ENCODE measurements around the gene LY6G6F.
A peak's percentile ranks its signal among the peaks of the same experiment; 100 is the strongest.
"Not testable (repeated sequence)": the region's sequence is repeated elsewhere in the genome, so short reads cannot be mapped to it uniquely, and the experiment has no call there.

Gene LY6G6F

DNA sequence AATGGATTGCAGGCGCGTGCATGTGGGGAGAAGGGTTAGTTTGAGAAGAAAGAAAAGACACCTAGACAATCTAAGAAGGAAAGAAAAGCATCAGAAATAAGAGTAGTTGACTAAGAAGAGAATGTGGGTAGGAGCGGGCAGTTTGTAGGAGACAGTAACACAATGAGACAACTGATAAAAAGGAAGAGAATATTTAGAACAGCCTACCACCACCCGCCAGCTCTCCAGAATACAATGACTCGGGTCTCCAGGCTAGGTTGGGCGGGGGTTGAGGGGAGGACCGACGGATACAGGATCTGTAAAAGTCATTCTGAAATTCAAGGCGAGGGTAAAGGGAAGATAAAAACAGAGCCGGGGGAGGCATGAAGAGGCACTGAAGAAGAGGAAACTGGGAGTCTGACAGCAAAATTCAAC lies 4.3 kb upstream of the LY6G6F start:
- H3K27me3 ChIP-seq (ENCODE audit: control insufficient read depth in 5 of 5, insufficient read depth in 4 of 5, low read length in 5 of 5), result no peaks in the 10 kb centered on the region
- peaks cover 6 to 35% (median 24%) of the 10 kb centered on the region in 5 donors for H3K4me1 ChIP-seq (ENCODE audit: control insufficient read depth in 5 of 5, insufficient read depth in 5 of 5, low read length in 5 of 5)
- peaks cover 2 to 24% (median 12%) of the 10 kb centered on the region in 5 donors for H3K36me3 ChIP-seq (ENCODE audit: control insufficient read depth in 5 of 5, insufficient read depth in 5 of 5, low read length in 5 of 5)
- H3K9me3 ChIP-seq (ENCODE audit: control insufficient read depth in 5 of 5, low read length in 5 of 5), result no peaks in the 10 kb centered on the region
- H3K9ac ChIP-seq (ENCODE audit: low read length in 5 of 5), result peak overlapping the region; percentile 90 to 97 (median 96)
- H3K4me3 ChIP-seq (ENCODE audit: low read depth in 1 of 5, low read length in 5 of 5), result peak overlapping the region; percentile 89 to 98 (median 94)
- peak overlapping the region; percentile 97 for H3K27ac ChIP-seq (ENCODE audit: low read depth, low read length)

DNA sequence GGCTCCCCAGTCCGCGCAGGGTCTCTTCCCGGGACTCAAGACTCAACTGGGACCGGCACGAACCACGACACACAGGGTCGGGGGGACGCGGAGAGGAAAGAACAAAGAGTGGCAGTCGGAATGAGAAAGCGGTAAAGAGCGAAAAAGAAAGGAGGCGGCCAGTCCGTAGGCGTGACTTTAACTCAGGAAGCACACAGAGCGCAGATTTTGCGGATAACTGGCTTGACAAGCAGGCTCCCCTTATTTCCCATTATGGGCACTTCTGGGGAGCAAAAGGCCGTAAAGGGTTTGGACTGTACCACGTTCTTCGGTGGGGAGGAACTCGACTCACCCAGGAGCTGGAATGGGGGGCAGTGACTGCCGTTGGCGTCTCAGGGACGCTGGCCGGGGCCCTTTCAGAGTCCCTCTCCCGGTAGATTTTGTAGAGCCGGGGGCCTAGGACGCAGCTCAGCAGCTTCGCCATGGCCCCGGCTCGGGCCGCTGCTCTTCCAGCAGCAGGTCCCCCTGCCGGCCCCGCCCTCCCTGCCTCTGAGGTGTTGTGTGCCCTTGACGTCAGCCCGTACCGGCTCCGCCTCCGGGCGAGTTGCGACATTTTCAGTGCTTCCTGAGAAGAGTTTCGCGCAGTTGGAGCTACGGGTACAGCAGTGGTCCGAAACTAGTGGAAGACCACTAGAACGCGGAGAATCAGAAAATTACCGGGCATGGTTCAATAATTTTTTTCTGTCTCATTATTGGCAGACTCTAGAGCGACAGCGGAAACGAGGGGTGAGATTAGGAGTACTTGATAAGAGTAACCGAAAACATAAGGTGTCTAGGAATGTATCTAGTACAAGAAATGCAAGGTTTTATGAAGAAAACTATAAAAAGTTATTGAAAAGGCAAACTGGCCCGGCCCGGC lies 3.6 kb upstream of the LY6G6F start, which contains the start of gene ABHD16A:
Gene ABHD16A (minus strand): TSS at position 506 of the 898 bp plus-strand sequence. CDS start 43 bp downstream, at position 463.
- Histone ChIP-seq H3K4me1 (ENCODE audit: control insufficient read depth in 5 of 5, insufficient read depth in 5 of 5, low read length in 5 of 5) (peaks cover 6 to 31% (median 24%) of the 10 kb centered on the region in 5 donors), H3K4me3 (ENCODE audit: low read depth in 1 of 5, low read length in 5 of 5) (peak within 1 kb of the TSS; percentile 89 to 98 (median 94)), H3K27ac (ENCODE audit: low read depth, low read length) (peak within 1 kb of the TSS; percentile 97), H3K9me3 (ENCODE audit: control insufficient read depth in 5 of 5, low read length in 5 of 5) (no peaks in the 10 kb centered on the region), H3K27me3 (ENCODE audit: control insufficient read depth in 5 of 5, insufficient read depth in 4 of 5, low read length in 5 of 5) (no peaks in the 10 kb centered on the region), H3K36me3 (ENCODE audit: control insufficient read depth in 5 of 5, insufficient read depth in 5 of 5, low read length in 5 of 5) (peaks cover 0 to 19% (median 12%) of the 10 kb centered on the region in 5 donors), H3K9ac (ENCODE audit: low read length in 5 of 5) (peak within 1 kb of the TSS; percentile 90 to 97 (median 96))

DNA sequence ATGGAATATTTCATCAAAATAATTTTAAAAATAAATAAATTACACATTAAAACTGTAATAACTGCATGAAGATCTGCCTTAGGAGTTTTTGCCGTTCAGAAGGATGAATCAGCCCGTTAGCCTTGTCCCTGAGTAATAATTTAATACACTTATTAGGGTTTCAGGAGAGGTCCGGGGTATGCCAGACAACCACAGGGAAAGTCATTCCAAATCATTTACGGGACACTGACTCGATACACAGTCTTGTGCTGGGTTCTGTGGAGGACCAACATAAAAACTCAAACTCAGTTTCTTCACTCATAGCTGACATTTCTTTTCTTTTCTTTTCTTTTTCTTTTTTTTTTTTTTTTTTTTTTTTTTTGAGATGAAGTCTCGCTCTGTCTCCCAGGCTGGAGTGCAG lies 735 bp upstream of the LY6G6F start:
- Histone ChIP-seq H3K4me1 (ENCODE audit: control insufficient read depth in 5 of 5, insufficient read depth in 5 of 5, low read length in 5 of 5) (peaks cover 6 to 32% (median 23%) of the 10 kb centered on the region in 5 donors), H3K4me3 (ENCODE audit: low read depth in 1 of 5, low read length in 5 of 5) (no peak overlapping the region), H3K9ac (ENCODE audit: low read length in 5 of 5) (no peak overlapping the region), H3K27ac (ENCODE audit: low read depth, low read length) (no peak overlapping the region), H3K9me3 (ENCODE audit: control insufficient read depth in 5 of 5, low read length in 5 of 5) (no peaks in the 10 kb centered on the region), H3K36me3 (ENCODE audit: control insufficient read depth in 5 of 5, insufficient read depth in 5 of 5, low read length in 5 of 5) (peaks cover 0 to 3% (median 0%) of the 10 kb centered on the region in 5 donors), H3K27me3 (ENCODE audit: control insufficient read depth in 5 of 5, insufficient read depth in 4 of 5, low read length in 5 of 5) (peaks cover 0 to 4% (median 4%) of the 10 kb centered on the region in 5 donors)

DNA sequence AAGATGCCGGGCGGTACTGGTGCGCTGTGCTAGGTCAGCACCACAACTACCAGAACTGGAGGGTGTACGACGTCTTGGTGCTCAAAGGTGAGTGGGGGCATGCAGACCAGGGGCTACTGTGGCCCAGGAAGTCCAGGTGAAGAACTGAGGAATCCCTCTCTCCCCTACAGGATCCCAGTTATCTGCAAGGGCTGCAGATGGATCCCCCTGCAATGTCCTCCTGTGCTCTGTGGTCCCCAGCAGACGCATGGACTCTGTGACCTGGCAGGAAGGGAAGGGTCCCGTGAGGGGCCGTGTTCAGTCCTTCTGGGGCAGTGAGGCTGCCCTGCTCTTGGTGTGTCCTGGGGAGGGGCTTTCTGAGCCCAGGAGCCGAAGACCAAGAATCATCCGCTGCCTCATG lies 1.0 kb downstream of the LY6G6F start:
- Histone ChIP-seq H3K27me3 (ENCODE audit: control insufficient read depth in 5 of 5, insufficient read depth in 4 of 5, low read length in 5 of 5) (peaks cover 0 to 4% (median 4%) of the 10 kb centered on the region in 5 donors), H3K4me1 (ENCODE audit: control insufficient read depth in 5 of 5, insufficient read depth in 5 of 5, low read length in 5 of 5) (peaks cover 0 to 18% (median 12%) of the 10 kb centered on the region in 5 donors), H3K36me3 (ENCODE audit: control insufficient read depth in 5 of 5, insufficient read depth in 5 of 5, low read length in 5 of 5) (no peaks in the 10 kb centered on the region), H3K27ac (ENCODE audit: low read depth, low read length) (no peak overlapping the region), H3K4me3 (ENCODE audit: low read depth in 1 of 5, low read length in 5 of 5) (no peak overlapping the region), H3K9ac (ENCODE audit: low read length in 5 of 5) (no peak overlapping the region), H3K9me3 (ENCODE audit: control insufficient read depth in 5 of 5, low read length in 5 of 5) (no peaks in the 10 kb centered on the region)

DNA sequence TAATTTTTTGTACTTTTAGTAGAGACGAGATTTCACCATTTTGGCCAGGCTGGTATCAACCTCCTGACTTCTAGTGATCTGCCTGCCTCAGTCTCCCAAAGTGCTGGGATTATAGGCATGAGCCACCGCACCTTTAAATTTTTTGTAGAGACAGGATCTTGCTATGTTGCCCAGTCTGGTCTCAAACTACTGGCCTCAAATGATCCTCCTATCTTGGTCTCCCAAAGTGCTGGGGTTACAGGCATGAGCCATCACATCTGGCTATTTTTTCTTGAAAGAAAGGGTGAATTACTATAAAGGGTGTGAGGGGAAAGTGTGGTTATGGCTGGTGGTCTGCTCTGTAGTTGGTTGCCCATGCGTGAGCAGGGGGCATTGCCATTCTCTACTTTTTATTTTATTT lies 1.6 kb downstream of the LY6G6F start:
- no peak overlapping the region for H3K27ac ChIP-seq (ENCODE audit: low read depth, low read length)

DNA sequence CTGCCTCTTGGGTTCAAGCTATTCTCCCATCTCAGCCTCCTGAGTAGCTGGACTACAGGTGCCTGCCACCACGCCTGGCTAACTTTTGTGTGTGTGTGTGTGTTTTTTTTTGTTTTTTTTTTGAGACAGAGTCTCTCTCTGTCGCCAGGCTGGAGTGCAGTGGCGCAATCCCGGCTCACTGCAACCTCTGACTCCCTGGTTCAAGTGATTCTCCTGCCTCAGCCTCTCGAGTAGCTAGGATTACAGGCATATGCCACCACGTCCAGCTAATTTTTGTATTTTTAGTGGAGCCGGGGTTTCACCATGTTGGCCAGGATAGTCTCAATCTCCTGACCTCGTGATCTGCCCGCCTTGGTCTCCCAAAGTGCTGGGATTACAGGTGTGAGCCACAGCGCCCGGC lies 2.5 kb downstream of the LY6G6F start:
- not testable (repeated sequence) for H3K27me3 ChIP-seq (ENCODE audit: control insufficient read depth in 5 of 5, insufficient read depth in 4 of 5, low read length in 5 of 5); H3K9ac ChIP-seq (ENCODE audit: low read length in 5 of 5); H3K36me3 ChIP-seq (ENCODE audit: control insufficient read depth in 5 of 5, insufficient read depth in 5 of 5, low read length in 5 of 5); H3K9me3 ChIP-seq (ENCODE audit: control insufficient read depth in 5 of 5, low read length in 5 of 5); H3K4me3 ChIP-seq (ENCODE audit: low read depth in 1 of 5, low read length in 5 of 5); H3K27ac ChIP-seq (ENCODE audit: low read depth, low read length); H3K4me1 ChIP-seq (ENCODE audit: control insufficient read depth in 5 of 5, insufficient read depth in 5 of 5, low read length in 5 of 5)

More for the DNA sequence above, 1.6 kb downstream of the LY6G6F start:
- Histone ChIP-seq H3K4me1 (ENCODE audit: control insufficient read depth in 5 of 5, insufficient read depth in 5 of 5, low read length in 5 of 5) (peaks cover 0 to 15% (median 12%) of the 10 kb centered on the region in 5 donors), H3K9me3 (ENCODE audit: control insufficient read depth in 5 of 5, low read length in 5 of 5) (no peaks in the 10 kb centered on the region), H3K27me3 (ENCODE audit: control insufficient read depth in 5 of 5, insufficient read depth in 4 of 5, low read length in 5 of 5) (peaks cover 0 to 4% (median 4%) of the 10 kb centered on the region in 5 donors), H3K36me3 (ENCODE audit: control insufficient read depth in 5 of 5, insufficient read depth in 5 of 5, low read length in 5 of 5) (no peaks in the 10 kb centered on the region), H3K9ac (ENCODE audit: low read length in 5 of 5) (no peak overlapping the region), H3K4me3 (ENCODE audit: low read depth in 1 of 5, low read length in 5 of 5) (no peak overlapping the region)

DNA sequence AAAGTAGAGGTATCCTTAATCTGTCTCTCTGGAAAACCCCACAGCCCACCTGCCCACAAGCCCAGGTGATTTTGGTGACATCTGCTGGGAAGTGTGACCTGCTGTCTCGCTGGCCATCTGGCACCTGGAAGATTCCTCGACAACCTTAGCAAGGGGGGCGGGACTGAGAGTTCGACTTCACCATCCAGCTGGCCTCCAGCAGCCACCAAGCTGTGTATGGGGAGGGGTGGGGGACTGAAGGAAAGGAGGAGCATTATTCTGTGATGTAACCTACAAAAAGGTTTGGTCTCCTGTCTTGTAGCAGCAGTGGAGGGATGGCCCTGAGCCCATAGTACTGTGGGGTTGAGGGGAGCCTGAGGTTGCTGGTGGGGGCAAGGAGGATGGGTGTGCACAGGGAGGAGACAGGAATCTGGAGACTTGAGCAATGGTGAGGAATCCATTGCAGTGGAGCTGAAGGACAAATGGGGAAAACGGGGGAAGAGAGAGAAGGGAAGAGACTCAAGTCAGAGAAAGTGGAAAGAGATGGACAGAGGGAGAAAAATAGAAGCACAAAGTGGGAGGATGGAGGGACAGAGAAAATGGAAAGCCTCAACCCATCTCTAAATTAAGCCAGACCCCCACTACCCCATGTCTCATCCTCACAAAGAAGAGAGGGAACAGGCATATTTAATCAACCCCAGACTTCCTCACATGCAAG lies 4.0 kb downstream of the LY6G6F start:
- H3K27me3 ChIP-seq (ENCODE audit: control insufficient read depth in 5 of 5, insufficient read depth in 4 of 5, low read length in 5 of 5), result peaks cover 0 to 8% (median 4%) of the 10 kb centered on the region in 5 donors
- no peaks in the 10 kb centered on the region for H3K9me3 ChIP-seq (ENCODE audit: control insufficient read depth in 5 of 5, low read length in 5 of 5)
- no peak overlapping the region for H3K9ac ChIP-seq (ENCODE audit: low read length in 5 of 5)
- no peak overlapping the region for H3K27ac ChIP-seq (ENCODE audit: low read depth, low read length)
- no peak overlapping the region for H3K4me3 ChIP-seq (ENCODE audit: low read depth in 1 of 5, low read length in 5 of 5)
- H3K36me3 ChIP-seq (ENCODE audit: control insufficient read depth in 5 of 5, insufficient read depth in 5 of 5, low read length in 5 of 5), result no peaks in the 10 kb centered on the region
- H3K4me1 ChIP-seq (ENCODE audit: control insufficient read depth in 5 of 5, insufficient read depth in 5 of 5, low read length in 5 of 5), result peaks cover 0 to 9% (median 6%) of the 10 kb centered on the region in 5 donors

DNA sequence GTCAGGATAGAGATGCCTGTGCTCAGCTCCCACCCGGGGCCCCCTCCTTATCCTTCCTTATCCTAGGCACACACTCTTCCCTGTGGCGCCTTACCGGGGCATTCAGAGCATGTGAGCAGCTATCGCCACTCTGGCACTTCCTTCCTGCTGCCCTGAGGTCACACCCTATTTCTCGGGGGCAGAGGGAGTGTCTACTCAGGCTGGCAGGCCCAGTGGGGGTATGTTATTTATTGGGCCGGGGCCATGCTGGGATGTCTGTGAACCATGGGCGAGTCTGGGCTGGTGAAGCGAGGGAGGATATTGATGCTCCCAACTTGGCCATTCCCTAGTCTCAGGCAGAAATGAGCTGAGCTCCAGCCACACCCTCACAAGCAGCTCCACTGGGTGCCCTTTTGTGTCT lies 4.6 kb downstream of the LY6G6F start:
- no peak overlapping the region for H3K9ac ChIP-seq (ENCODE audit: low read length in 5 of 5)
- H3K9me3 ChIP-seq (ENCODE audit: control insufficient read depth in 5 of 5, low read length in 5 of 5), result no peaks in the 10 kb centered on the region
- peaks cover 0 to 8% (median 4%) of the 10 kb centered on the region in 5 donors for H3K27me3 ChIP-seq (ENCODE audit: control insufficient read depth in 5 of 5, insufficient read depth in 4 of 5, low read length in 5 of 5)
- no peak overlapping the region for H3K4me3 ChIP-seq (ENCODE audit: low read depth in 1 of 5, low read length in 5 of 5)
- no peak overlapping the region for H3K27ac ChIP-seq (ENCODE audit: low read depth, low read length)
- no peaks in the 10 kb centered on the region for H3K36me3 ChIP-seq (ENCODE audit: control insufficient read depth in 5 of 5, insufficient read depth in 5 of 5, low read length in 5 of 5)
- H3K4me1 ChIP-seq (ENCODE audit: control insufficient read depth in 5 of 5, insufficient read depth in 5 of 5, low read length in 5 of 5), result peaks cover 0 to 9% (median 6%) of the 10 kb centered on the region in 5 donors

DNA sequence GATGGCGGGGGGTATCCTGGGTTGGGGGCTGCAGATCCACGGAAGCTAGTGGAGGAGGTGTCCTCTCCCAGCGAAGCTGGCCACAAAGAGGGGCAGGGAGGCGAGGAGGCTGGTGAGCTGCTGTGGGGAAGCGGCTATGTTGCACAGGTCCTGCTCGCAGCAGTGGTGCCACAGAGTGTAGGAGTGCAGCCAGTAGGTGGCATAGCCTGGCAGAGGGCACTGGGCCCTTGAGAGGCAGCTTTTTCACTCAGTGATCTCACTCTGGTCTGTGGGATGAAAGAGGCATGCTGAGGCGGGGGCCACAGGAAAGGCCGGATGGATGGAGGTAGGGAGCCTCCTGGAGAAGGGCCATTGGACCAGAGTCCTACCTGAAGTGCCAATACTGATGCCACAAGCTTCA lies 5.6 kb downstream of the LY6G6F start:
- H3K36me3 ChIP-seq (ENCODE audit: control insufficient read depth in 5 of 5, insufficient read depth in 5 of 5, low read length in 5 of 5), result no peaks in the 10 kb centered on the region
- no peaks in the 10 kb centered on the region for H3K9me3 ChIP-seq (ENCODE audit: control insufficient read depth in 5 of 5, low read length in 5 of 5)
- peaks cover 0 to 8% (median 4%) of the 10 kb centered on the region in 5 donors for H3K27me3 ChIP-seq (ENCODE audit: control insufficient read depth in 5 of 5, insufficient read depth in 4 of 5, low read length in 5 of 5)
- no peak overlapping the region for H3K27ac ChIP-seq (ENCODE audit: low read depth, low read length)
- no peak overlapping the region for H3K9ac ChIP-seq (ENCODE audit: low read length in 5 of 5)
- H3K4me3 ChIP-seq (ENCODE audit: low read depth in 1 of 5, low read length in 5 of 5), result no peak overlapping the region
- peaks cover 0 to 9% (median 6%) of the 10 kb centered on the region in 5 donors for H3K4me1 ChIP-seq (ENCODE audit: control insufficient read depth in 5 of 5, insufficient read depth in 5 of 5, low read length in 5 of 5)

DNA sequence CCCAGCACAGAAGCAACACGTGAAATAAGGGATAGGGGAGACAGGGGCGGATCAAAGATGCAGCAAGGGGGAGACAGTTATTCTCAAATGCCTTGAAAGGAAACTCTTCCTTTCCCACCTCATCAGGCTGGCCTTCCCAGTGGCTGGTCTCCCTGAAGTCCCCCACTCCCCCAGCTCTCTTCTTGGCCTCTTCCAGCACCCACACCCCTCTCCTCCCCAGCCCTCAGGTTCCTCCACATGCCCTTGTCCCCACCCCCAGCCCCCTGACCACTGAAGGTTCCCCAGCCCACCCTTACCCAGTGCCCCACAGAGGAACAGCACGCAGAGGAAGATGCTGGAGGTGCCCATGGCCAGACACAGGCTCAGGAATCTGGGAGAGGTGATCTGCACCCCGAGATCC lies 6.8 kb downstream of the LY6G6F start:
- Histone ChIP-seq H3K4me3 (ENCODE audit: low read depth in 1 of 5, low read length in 5 of 5) (no peak overlapping the region), H3K9me3 (ENCODE audit: control insufficient read depth in 5 of 5, low read length in 5 of 5) (no peaks in the 10 kb centered on the region), H3K27ac (ENCODE audit: low read depth, low read length) (no peak overlapping the region), H3K36me3 (ENCODE audit: control insufficient read depth in 5 of 5, insufficient read depth in 5 of 5, low read length in 5 of 5) (no peaks in the 10 kb centered on the region), H3K27me3 (ENCODE audit: control insufficient read depth in 5 of 5, insufficient read depth in 4 of 5, low read length in 5 of 5) (peaks cover 0 to 8% (median 4%) of the 10 kb centered on the region in 5 donors), H3K4me1 (ENCODE audit: control insufficient read depth in 5 of 5, insufficient read depth in 5 of 5, low read length in 5 of 5) (peaks cover 0 to 9% (median 6%) of the 10 kb centered on the region in 5 donors), H3K9ac (ENCODE audit: low read length in 5 of 5) (no peak overlapping the region)

Data from subcutaneous abdominal adipose tissue (tissue), 5 donors.